Fibroblast of lung (primary cell): ENCODE measurements around the gene MYL2. TPM values are rescaled to one million over a fixed set of nuclear protein-coding genes. Genes with fewer than 3 reads are reported as not detected.

ENCODE experiments used
- DNase-seq, 2 donors: peaks; one replicate each; pipeline versions ENCODE4 v3.0.0 to v3.0.0-alpha.2; 2010; ENCODE audit warnings: low read depth in 2 of 2
- H2AFZ ChIP-seq: 2 replicates; pipeline ENCODE4 v1.5.1; 2012; ENCODE audit warnings: low read length, control low read depth, inconsistent platforms
- H3K27ac ChIP-seq: 2 replicates; pipeline ENCODE4 v1.5.1; 2011; ENCODE audit warnings: low read length, control low read depth; ENCODE audit not compliant: insufficient read depth
- H3K27me3 ChIP-seq: 2 replicates; pipeline ENCODE4 v1.5.1; 2011; ENCODE audit warnings: mild to moderate bottlenecking, low read length; ENCODE audit not compliant: control insufficient read depth, insufficient read depth
- H3K36me3 ChIP-seq: 2 replicates; pipeline ENCODE4 v1.5.1; 2011; ENCODE audit warnings: low read length; ENCODE audit not compliant: control insufficient read depth, insufficient read depth
- H3K4me1 ChIP-seq: 2 replicates; pipeline ENCODE4 v1.5.1; 2011; ENCODE audit warnings: low read length; ENCODE audit not compliant: control insufficient read depth, insufficient read depth; ENCODE audit errors: extremely low read depth
- H3K4me2 ChIP-seq: 2 replicates; pipeline ENCODE4 v1.5.1; 2011; ENCODE audit warnings: low read length, control low read depth; ENCODE audit not compliant: insufficient read depth; ENCODE audit errors: extremely low read depth
- H3K4me3 ChIP-seq, 4 experiments: fragments of 200-600 bp in 1 of 4; sonication (generic) in 1 of 4; replicated peaks in 1 of 4; 2 replicates each; pipeline ENCODE4 v1.5.1; 2011 to 2016; ENCODE audit warnings: low read length in 4 of 4, low read depth in 3 of 4, mild to moderate bottlenecking in 3 of 4, control low read depth in 2 of 4, inconsistent platforms in 1 of 4, mixed read lengths in 1 of 4; ENCODE audit not compliant: insufficient read depth in 1 of 4; ENCODE audit errors: control extremely low read depth in 1 of 4
- H3K79me2 ChIP-seq: 2 replicates; pipeline ENCODE4 v1.5.1; 2012; ENCODE audit warnings: mild to moderate bottlenecking, low read length, inconsistent platforms; ENCODE audit not compliant: control insufficient read depth, insufficient read depth
- H3K9ac ChIP-seq: 2 replicates; pipeline ENCODE4 v1.5.1; 2011; ENCODE audit warnings: mild to moderate bottlenecking, low read length, control low read depth; ENCODE audit not compliant: insufficient read depth
- H3K9me3 ChIP-seq: 2 replicates; pipeline ENCODE4 v1.5.1; 2012; ENCODE audit warnings: low read depth, low read length; ENCODE audit not compliant: control insufficient read depth, insufficient read depth
- H4K20me1 ChIP-seq: 2 replicates; pipeline ENCODE4 v1.5.1; 2011; ENCODE audit warnings: low read length; ENCODE audit not compliant: control insufficient read depth, insufficient read depth; ENCODE audit errors: extremely low read depth
- EZH2 ChIP-seq: IDR thresholded peaks from 2 replicates; pipeline ENCODE4 v1.5.1; 2012; ENCODE audit warnings: low read length, control low read depth, mild to moderate bottlenecking; ENCODE audit errors: missing control alignments
- polyA plus RNA-seq, 2 donors: library from polyadenylated mRNA; depleted of rRNA in 1 of 2; stranded (reverse) in 1 of 2; unstranded in 1 of 2; fragments of >200 nt; gene quantifications; 2 replicates each; pipeline ENCODE4 v1.2.1, GENCODE V29; 2011 to 2012; ENCODE audit warnings: missing spikeins in 1 of 2
- total RNA-seq: library from RNA; depleted of rRNA; stranded (reverse); fragments of >200 nt; gene quantifications from 2 replicates; pipeline ENCODE4 v1.2.1, GENCODE V29; 2014
- TF ChIP-seq, protein P1 (sequence below), 2 donors: IDR thresholded peaks in 1 of 2; conservative IDR thresholded peaks in 1 of 2; 1 replicate in 1 of 2; 2 replicates in 1 of 2; pipeline ENCODE4 v1.5.1; 2011 to 2012; ENCODE audit warnings: low read length in 2 of 2, control low read depth in 1 of 2, inconsistent platforms in 1 of 2, low read depth in 1 of 2, mild to moderate bottlenecking in 1 of 2

MYL2 gene
- total and polyA plus RNA-seq, 2 donors (not counting 1 experiment from before 2014, with no cell fraction given), result not detected

GRCh38 chr12:110922652-110923051, 2.3 kb upstream of the MYL2 start:
- H3K27ac ChIP-seq, result no peak overlapping the region
- no peak overlapping the region for H3K4me3 ChIP-seq
- no peaks in the 10 kb centered on the region for H3K36me3 ChIP-seq
- no peak overlapping the region for H2AFZ ChIP-seq
- no peak overlapping the region for H3K9ac ChIP-seq
- no peaks in the 10 kb centered on the region for H4K20me1 ChIP-seq
- H3K79me2 ChIP-seq, result no peaks in the 10 kb centered on the region
- H3K4me1 ChIP-seq, result no peaks in the 10 kb centered on the region
- no peaks in the 10 kb centered on the region for H3K27me3 ChIP-seq
- H3K9me3 ChIP-seq, result no peaks in the 10 kb centered on the region
- no peak for TF ChIP-seq EZH2
- TF ChIP-seq, protein P1, sequence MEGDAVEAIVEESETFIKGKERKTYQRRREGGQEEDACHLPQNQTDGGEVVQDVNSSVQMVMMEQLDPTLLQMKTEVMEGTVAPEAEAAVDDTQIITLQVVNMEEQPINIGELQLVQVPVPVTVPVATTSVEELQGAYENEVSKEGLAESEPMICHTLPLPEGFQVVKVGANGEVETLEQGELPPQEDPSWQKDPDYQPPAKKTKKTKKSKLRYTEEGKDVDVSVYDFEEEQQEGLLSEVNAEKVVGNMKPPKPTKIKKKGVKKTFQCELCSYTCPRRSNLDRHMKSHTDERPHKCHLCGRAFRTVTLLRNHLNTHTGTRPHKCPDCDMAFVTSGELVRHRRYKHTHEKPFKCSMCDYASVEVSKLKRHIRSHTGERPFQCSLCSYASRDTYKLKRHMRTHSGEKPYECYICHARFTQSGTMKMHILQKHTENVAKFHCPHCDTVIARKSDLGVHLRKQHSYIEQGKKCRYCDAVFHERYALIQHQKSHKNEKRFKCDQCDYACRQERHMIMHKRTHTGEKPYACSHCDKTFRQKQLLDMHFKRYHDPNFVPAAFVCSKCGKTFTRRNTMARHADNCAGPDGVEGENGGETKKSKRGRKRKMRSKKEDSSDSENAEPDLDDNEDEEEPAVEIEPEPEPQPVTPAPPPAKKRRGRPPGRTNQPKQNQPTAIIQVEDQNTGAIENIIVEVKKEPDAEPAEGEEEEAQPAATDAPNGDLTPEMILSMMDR (conservative IDR thresholded peaks at IDR 0.05 in 1 of 2, IDR thresholded peaks at IDR 0.05 in 1 of 2; ENCODE audit: low read depth in 1 of 2, low read length in 2 of 2), result no peak
- no peak overlapping the region for H3K4me2 ChIP-seq
- DNase-seq, result no peak

- peak; percentile 10 to 76 for DNase-seq
Measured at GRCh38 chr12:110921262-110921661, 883 bp upstream of the MYL2 start.

GRCh38 chr12:110919720-110920119, 659 bp downstream of the MYL2 start:
- Histone ChIP-seq H3K79me2 (no peaks in the 10 kb centered on the region), H3K9ac (no peak overlapping the region)
- no peak for TF ChIP-seq EZH2
- TF ChIP-seq, protein P1 (conservative IDR thresholded peaks at IDR 0.05 in 1 of 2, IDR thresholded peaks at IDR 0.05 in 1 of 2; ENCODE audit: low read depth in 1 of 2, low read length in 2 of 2), result no peak

More at GRCh38 chr12:110921262-110921661, 883 bp upstream of the MYL2 start:
- Histone ChIP-seq H3K27me3 (no peaks in the 10 kb centered on the region), H4K20me1 (no peaks in the 10 kb centered on the region), H3K36me3 (no peaks in the 10 kb centered on the region), H3K9ac (no peak overlapping the region), H3K79me2 (no peaks in the 10 kb centered on the region), H3K4me1 (no peaks in the 10 kb centered on the region), H3K4me2 (no peak overlapping the region), H3K9me3 (no peaks in the 10 kb centered on the region), H3K27ac (no peak overlapping the region), H2AFZ (no peak overlapping the region), H3K4me3 (no peak overlapping the region)
- TF ChIP-seq EZH2, result no peak
- TF ChIP-seq, protein P1 (conservative IDR thresholded peaks at IDR 0.05 in 1 of 2, IDR thresholded peaks at IDR 0.05 in 1 of 2; ENCODE audit: low read depth in 1 of 2, low read length in 2 of 2), result no peak

More at GRCh38 chr12:110919720-110920119, 659 bp downstream of the MYL2 start:
- no peaks in the 10 kb centered on the region for H3K4me1 ChIP-seq
- H3K9me3 ChIP-seq, result no peaks in the 10 kb centered on the region
- no peaks in the 10 kb centered on the region for H4K20me1 ChIP-seq
- no peak overlapping the region for H3K4me2 ChIP-seq
- no peak overlapping the region for H3K4me3 ChIP-seq
- H2AFZ ChIP-seq, result no peak overlapping the region
- DNase-seq, result no peak
- no peak overlapping the region for H3K27ac ChIP-seq
- no peaks in the 10 kb centered on the region for H3K27me3 ChIP-seq
- H3K36me3 ChIP-seq, result no peaks in the 10 kb centered on the region
